ENCODE results near the gene FAM118A.
"Not testable (repeated sequence)": the region's sequence is repeated elsewhere in the genome, so short reads cannot be mapped to it uniquely, and the experiment has no call there.

FAM118A gene

GRCh38 chr22:45309422-45310227, at the start of gene FAM118A:
Gene FAM118A (plus strand): TSS chr22:45309934. CDS start chr22:45322380, 12,446 bp downstream.
- DNase-seq, result peak; percentile 85 to 90

- not testable (repeated sequence) for DNase-seq
These were observed 49.4 kb upstream of the FAM118A start for GRCh38 chr22:45260395-45260759.

- peak in 1 of 2 experiments; percentile 16 for DNase-seq
These were observed 48.2 kb upstream of the FAM118A start for GRCh38 chr22:45261407-45262088.

- DNase-seq, result no peak
These were observed 47.4 kb upstream of the FAM118A start for GRCh38 chr22:45262195-45262930.

GRCh38 chr22:45262931-45263462, 46.7 kb upstream of the FAM118A start:
- peak in 1 of 2 experiments; percentile 8 for DNase-seq

GRCh38 chr22:45263463-45264269, 46.1 kb upstream of the FAM118A start:
- DNase-seq, result no peak

GRCh38 chr22:45265535-45265934, 44.2 kb upstream of the FAM118A start:
- no peak for DNase-seq

GRCh38 chr22:45268167-45268957, 41.4 kb upstream of the FAM118A start:
- no peak for DNase-seq

GRCh38 chr22:45268958-45269844, 40.5 kb upstream of the FAM118A start:
- DNase-seq, result peak; percentile 46 to 57

- no peak for DNase-seq
These were observed 39.4 kb upstream of the FAM118A start for GRCh38 chr22:45270095-45271020.

GRCh38 chr22:45271667-45272201, 38.0 kb upstream of the FAM118A start:
- no peak for DNase-seq

GRCh38 chr22:45272498-45272897, 37.2 kb upstream of the FAM118A start:
- DNase-seq, result no peak

GRCh38 chr22:45273452-45274075, 36.2 kb upstream of the FAM118A start:
- DNase-seq, result no peak

GRCh38 chr22:45276507-45277105, 33.1 kb upstream of the FAM118A start:
- DNase-seq, result no peak

- DNase-seq, result not testable (repeated sequence)
These were observed 32.0 kb upstream of the FAM118A start for GRCh38 chr22:45277720-45278119.

GRCh38 chr22:45278125-45278524, 31.6 kb upstream of the FAM118A start:
- no peak for DNase-seq

- DNase-seq, result no peak
These were observed 29.1 kb upstream of the FAM118A start for GRCh38 chr22:45280587-45280980.

- DNase-seq, result no peak
These were observed 28.7 kb upstream of the FAM118A start for GRCh38 chr22:45281010-45281409.
